GM23338 (cell line): ENCODE measurements around the gene CDKN3. TPM values are rescaled to one million over a fixed set of nuclear protein-coding genes. Genes with fewer than 3 reads are reported as not detected.
"Not testable (repeated sequence)": the region's sequence is repeated elsewhere in the genome, so short reads cannot be mapped to it uniquely, and the experiment has no call there.

ENCODE experiments used
- ATAC-seq: fragments of 200-7000 bp; cut with Tn5 transposase; 3 replicates; pipeline ENCODE4 v1.9.1; 2020
- DNase-seq: peaks from one replicate; pipeline ENCODE4 v3.0.0-alpha.2; 2015; ENCODE audit warnings: low spot score
- H2AFZ ChIP-seq: fragments of 200-600 bp; sonication (generic); 2 replicates; pipeline ENCODE4 v1.8.0; 2016; ENCODE audit warnings: antibody characterized with exemption, mild to moderate bottlenecking, moderate library complexity
- H3F3A ChIP-seq: fragments of 200-600 bp; sonication (generic); replicated peaks from 2 replicates; pipeline ENCODE4 v1.8.0; 2017; ENCODE audit warnings: antibody characterized with exemption, mixed run types, low read depth
- H3K27ac ChIP-seq: fragments of 200-600 bp; sonication (generic); 2 replicates; pipeline ENCODE4 v1.6.1; 2016; ENCODE audit warnings: low read depth
- H3K27me3 ChIP-seq: fragments of 200-600 bp; sonication (generic); 2 replicates; pipeline ENCODE4 v1.8.0; 2016; ENCODE audit warnings: mild to moderate bottlenecking, mixed run types, moderate library complexity; ENCODE audit not compliant: insufficient read depth
- H3K36me3 ChIP-seq: fragments of 200-600 bp; sonication (generic); 2 replicates; pipeline ENCODE4 v1.8.0; 2016; ENCODE audit warnings: mild to moderate bottlenecking; ENCODE audit not compliant: insufficient read depth
- H3K4me1 ChIP-seq: fragments of 200-600 bp; sonication (generic); 2 replicates; pipeline ENCODE4 v1.8.0; 2016; ENCODE audit warnings: mild to moderate bottlenecking, moderate library complexity; ENCODE audit not compliant: insufficient read depth
- H3K4me2 ChIP-seq: fragments of 200-600 bp; sonication (generic); 2 replicates; pipeline ENCODE4 v1.7.1; 2017; ENCODE audit warnings: mixed run types
- H3K4me3 ChIP-seq: fragments of 200-600 bp; sonication (generic); 2 replicates; pipeline ENCODE4 v1.6.1; 2016; ENCODE audit warnings: mixed run types
- H3K79me2 ChIP-seq: fragments of 200-600 bp; sonication (generic); replicated peaks from 2 replicates; pipeline ENCODE4 v1.8.0; 2017; ENCODE audit warnings: mild to moderate bottlenecking; ENCODE audit not compliant: insufficient read depth
- H3K9me2 ChIP-seq: fragments of 200-600 bp; sonication (generic); 2 replicates; pipeline ENCODE4 v1.8.0; 2017; ENCODE audit not compliant: insufficient read depth
- H4K20me1 ChIP-seq: fragments of 200-600 bp; sonication (generic); replicated peaks from 2 replicates; pipeline ENCODE4 v1.8.0; 2017; ENCODE audit warnings: mild to moderate bottlenecking; ENCODE audit not compliant: insufficient read depth
- H3K27ac Mint-ChIP-seq: 2 replicates; pipeline ENCODE4 v1.8.0; 2020; ENCODE audit warnings: inconsistent platforms, mild to moderate bottlenecking, moderate library complexity, mixed read lengths
- H3K27me3 Mint-ChIP-seq: 3 replicates; pipeline ENCODE4 v1.8.0; 2022; ENCODE audit warnings: low read depth, mild to moderate bottlenecking, moderate library complexity, mixed read lengths, inconsistent platforms; ENCODE audit not compliant: insufficient read depth, poor library complexity
- H3K36me3 Mint-ChIP-seq: 3 replicates; pipeline ENCODE4 v1.8.0; 2021; ENCODE audit warnings: low read depth, mild to moderate bottlenecking, inconsistent platforms, moderate library complexity, mixed read lengths
- H3K4me1 Mint-ChIP-seq: 3 replicates; pipeline ENCODE4 v1.8.0; 2020; ENCODE audit warnings: mild to moderate bottlenecking, inconsistent platforms, mixed read lengths
- H3K4me3 Mint-ChIP-seq: 3 replicates; pipeline ENCODE4 v1.8.0; 2021; ENCODE audit warnings: moderate library complexity, mild to moderate bottlenecking, inconsistent platforms, mixed read lengths
- H3K9me3 Mint-ChIP-seq: 3 replicates; pipeline ENCODE4 v1.8.0; 2020; ENCODE audit warnings: moderate library complexity, mild to moderate bottlenecking, inconsistent platforms, mixed read lengths
- CREB1 ChIP-seq: fragments of 250-450 bp; sonication (Bioruptor Pico); IDR thresholded peaks from 2 replicates; pipeline ENCODE4 v1.5.0; 2020; ENCODE audit warnings: low read depth, mild to moderate bottlenecking, moderate library complexity
- CTCF ChIP-seq, 2 experiments: fragments of 200-600 bp in 1 of 2; sonication (generic) in 1 of 2; conservative IDR thresholded peaks; 2 replicates each; pipeline versions ENCODE4 v1.5.1 to v1.6.1; 2016 to 2017; ENCODE audit warnings: antibody characterized with exemption in 2 of 2, low read depth in 2 of 2, mild to moderate bottlenecking in 2 of 2, moderate library complexity in 1 of 2
- ETS1 ChIP-seq: IDR thresholded peaks from 2 replicates; pipeline ENCODE4 v1.6.1; 2016; ENCODE audit warnings: antibody characterized with exemption
- EZH2 ChIP-seq: fragments of 200-600 bp; sonication (generic); IDR thresholded peaks from one replicate; pipeline ENCODE4 v1.8.0; 2017; ENCODE audit warnings: antibody characterized with exemption, mild to moderate bottlenecking, low read depth; ENCODE audit not compliant: unreplicated experiment
- EZH2phosphoT487 ChIP-seq: fragments of 200-600 bp; sonication (generic); IDR thresholded peaks from one replicate; pipeline ENCODE4 v1.8.1; 2018; ENCODE audit warnings: antibody characterized with exemption; ENCODE audit not compliant: unreplicated experiment
- JUNB ChIP-seq: IDR thresholded peaks from one replicate; pipeline ENCODE4 v1.6.1; 2016; ENCODE audit warnings: antibody characterized with exemption; ENCODE audit not compliant: unreplicated experiment
- NANOG ChIP-seq: IDR thresholded peaks from 2 replicates; pipeline ENCODE4 v1.6.1; 2016; ENCODE audit warnings: antibody characterized with exemption, borderline replicate concordance
- POLR2AphosphoS5 ChIP-seq: IDR thresholded peaks from 2 replicates; pipeline ENCODE4 v1.6.1; 2016; ENCODE audit warnings: antibody characterized with exemption, low read depth
- STAT1 ChIP-seq: IDR thresholded peaks from one replicate; pipeline ENCODE4 v1.6.1; 2016; ENCODE audit warnings: antibody characterized with exemption; ENCODE audit not compliant: unreplicated experiment
- ZNF114 ChIP-seq: fragments of 250-450 bp; sonication (Bioruptor Pico); IDR thresholded peaks from 2 replicates; pipeline ENCODE4 v1.5.0; 2020; ENCODE audit warnings: mild to moderate bottlenecking, moderate library complexity
- ZNF331 ChIP-seq: fragments of 250-450 bp; sonication (Bioruptor Pico); IDR thresholded peaks from 2 replicates; pipeline ENCODE4 v1.5.0; 2020; ENCODE audit warnings: low read depth, mild to moderate bottlenecking, moderate library complexity
- polyA plus RNA-seq: library from polyadenylated mRNA; unstranded; fragments of >200 nt; fragmentation: Nextera tagmentation; extraction: Ambion mirVana; gene quantifications from 2 replicates; pipeline ENCODE4 v1.2.1, GENCODE V29; 2016
- total RNA-seq: library from RNA; depleted of rRNA; stranded (reverse); fragments of >200 nt; shearing (Covaris generic); gene quantifications from 2 replicates; pipeline ENCODE4 v1.2.3, GENCODE V29; 2014
- TF ChIP-seq, protein P1 (sequence below): IDR thresholded peaks from one replicate; pipeline ENCODE4 v1.6.1; 2018; ENCODE audit warnings: antibody characterized with exemption; ENCODE audit not compliant: unreplicated experiment

Gene CDKN3
- total and polyA plus RNA-seq, 2 experiments from 2014 or later: 36.3 to 97.4 TPM

- Histone ChIP-seq H3K4me1 (peaks cover 12% of the 10 kb centered on the region), H2AFZ (peak overlapping the region; percentile 87), H3K4me2 (peak overlapping the region; percentile 80), H3K27me3 (peaks cover 14% of the 10 kb centered on the region), H3K4me3 (peak overlapping the region; percentile 63)
- H3K9me2 ChIP-seq, H3K27ac Mint-ChIP-seq, H3K36me3 Mint-ChIP-seq, H3K9me3 Mint-ChIP-seq, H3F3A ChIP-seq, H3K36me3 ChIP-seq, H3K79me2 ChIP-seq, H3K4me3 Mint-ChIP-seq, H3K27ac ChIP-seq, H4K20me1 ChIP-seq: not testable (repeated sequence)
- DNase-seq: peak; percentile 60
- Mint-ChIP-seq H3K27me3 (peaks cover 15% of the 10 kb centered on the region), H3K4me1 (peaks cover 14% of the 10 kb centered on the region; the same call in 2 of the 3 replicates)
- peak; percentile 15 for ATAC-seq
Measured at GRCh38 chr14:54392986-54393884, 3.6 kb upstream of the CDKN3 start.

GRCh38 chr14:54394596-54394995 is 2.2 kb upstream of the CDKN3 start:
- Histone ChIP-seq H3K4me3 (no peak overlapping the region), H3F3A (0 out of 2 replicates have a peak, but pooled peaks cover 6% of the 10 kb centered on the region), H3K36me3 (no peaks in the 10 kb centered on the region), H3K27me3 (peaks cover 17% of the 10 kb centered on the region), H3K4me2 (no peak overlapping the region), H3K79me2 (no peaks in the 10 kb centered on the region), H2AFZ (0 out of 2 replicates have a peak overlapping the region, but pooled peaks have one; percentile 28), H3K27ac (no peak overlapping the region), H4K20me1 (peaks cover 4% of the 10 kb centered on the region; the same call in 1 of the 2 replicates), H3K4me1 (peaks cover 13% of the 10 kb centered on the region), H3K9me2 (no peaks in the 10 kb centered on the region)
- DNase-seq (no peak), ATAC-seq (no peak)
- Mint-ChIP-seq H3K9me3 (no peaks in the 10 kb centered on the region), H3K27ac (no peak overlapping the region), H3K4me3 (no peak overlapping the region), H3K36me3 (no peaks in the 10 kb centered on the region; the same call in 2 of the 3 replicates), H3K27me3 (peaks cover 16% of the 10 kb centered on the region), H3K4me1 (peaks cover 18% of the 10 kb centered on the region; the same call in 2 of the 3 replicates)
- TF ChIP-seq EZH2phosphoT487: no peak
- no peak for TF ChIP-seq CTCF (conservative IDR thresholded peaks at IDR 0.05; ENCODE audit: low read depth in 2 of 2)
- no peak for TF ChIP-seq CREB1 (CRISPR knock-in tag)
- TF ChIP-seq JUNB: no peak
- no peak for TF ChIP-seq ZNF331
- TF ChIP-seq POLR2AphosphoS5: no peak
- TF ChIP-seq, protein P1, sequence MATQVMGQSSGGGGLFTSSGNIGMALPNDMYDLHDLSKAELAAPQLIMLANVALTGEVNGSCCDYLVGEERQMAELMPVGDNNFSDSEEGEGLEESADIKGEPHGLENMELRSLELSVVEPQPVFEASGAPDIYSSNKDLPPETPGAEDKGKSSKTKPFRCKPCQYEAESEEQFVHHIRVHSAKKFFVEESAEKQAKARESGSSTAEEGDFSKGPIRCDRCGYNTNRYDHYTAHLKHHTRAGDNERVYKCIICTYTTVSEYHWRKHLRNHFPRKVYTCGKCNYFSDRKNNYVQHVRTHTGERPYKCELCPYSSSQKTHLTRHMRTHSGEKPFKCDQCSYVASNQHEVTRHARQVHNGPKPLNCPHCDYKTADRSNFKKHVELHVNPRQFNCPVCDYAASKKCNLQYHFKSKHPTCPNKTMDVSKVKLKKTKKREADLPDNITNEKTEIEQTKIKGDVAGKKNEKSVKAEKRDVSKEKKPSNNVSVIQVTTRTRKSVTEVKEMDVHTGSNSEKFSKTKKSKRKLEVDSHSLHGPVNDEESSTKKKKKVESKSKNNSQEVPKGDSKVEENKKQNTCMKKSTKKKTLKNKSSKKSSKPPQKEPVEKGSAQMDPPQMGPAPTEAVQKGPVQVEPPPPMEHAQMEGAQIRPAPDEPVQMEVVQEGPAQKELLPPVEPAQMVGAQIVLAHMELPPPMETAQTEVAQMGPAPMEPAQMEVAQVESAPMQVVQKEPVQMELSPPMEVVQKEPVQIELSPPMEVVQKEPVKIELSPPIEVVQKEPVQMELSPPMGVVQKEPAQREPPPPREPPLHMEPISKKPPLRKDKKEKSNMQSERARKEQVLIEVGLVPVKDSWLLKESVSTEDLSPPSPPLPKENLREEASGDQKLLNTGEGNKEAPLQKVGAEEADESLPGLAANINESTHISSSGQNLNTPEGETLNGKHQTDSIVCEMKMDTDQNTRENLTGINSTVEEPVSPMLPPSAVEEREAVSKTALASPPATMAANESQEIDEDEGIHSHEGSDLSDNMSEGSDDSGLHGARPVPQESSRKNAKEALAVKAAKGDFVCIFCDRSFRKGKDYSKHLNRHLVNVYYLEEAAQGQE: no peak
- no peak for TF ChIP-seq EZH2
- no peak for TF ChIP-seq STAT1
- no peak for TF ChIP-seq ZNF114 (CRISPR knock-in tag)
- TF ChIP-seq ETS1: no peak
- no peak for TF ChIP-seq NANOG
